ENCODE measurements around the gene PARVG.
"Not testable (repeated sequence)": the region's sequence is repeated elsewhere in the genome, so short reads cannot be mapped to it uniquely, and the experiment has no call there.

PARVG gene

GRCh38 chr22:44229809-44230208 lies 49.1 kb downstream of the PARVG start:
- DNase-seq (ENCODE audit: low read depth) = no peak
- TF ChIP-seq CTCF (IDR thresholded peaks at IDR 0.05; ENCODE audit: low read length, missing control alignments) = no peak
- H3K4me3 ChIP-seq (replicated peaks; ENCODE audit: low read depth, low read length) = no peak overlapping the region

- TF ChIP-seq CTCF (IDR thresholded peaks at IDR 0.05; ENCODE audit: low read length, missing control alignments) = no peak
- DNase-seq (ENCODE audit: low read depth) = no peak
- H3K4me3 ChIP-seq (replicated peaks; ENCODE audit: low read depth, low read length) = no peak overlapping the region
Observed at GRCh38 chr22:44231233-44231632, 50.5 kb downstream of the PARVG start.

- DNase-seq (ENCODE audit: low read depth); H3K4me3 ChIP-seq (replicated peaks; ENCODE audit: low read depth, low read length): not testable (repeated sequence)
Observed at GRCh38 chr22:44234372-44234771, 53.6 kb downstream of the PARVG start.

GRCh38 chr22:44237290-44237689 lies 56.6 kb downstream of the PARVG start:
- H3K4me3 ChIP-seq (replicated peaks; ENCODE audit: low read depth, low read length) = no peak overlapping the region
- no peak for DNase-seq (ENCODE audit: low read depth)
- TF ChIP-seq CTCF (IDR thresholded peaks at IDR 0.05; ENCODE audit: low read length, missing control alignments) = no peak

- not testable (repeated sequence) for DNase-seq (ENCODE audit: low read depth); H3K4me3 ChIP-seq (replicated peaks; ENCODE audit: low read depth, low read length)
Observed at GRCh38 chr22:44241121-44241520, 60.4 kb downstream of the PARVG start.

- no peak overlapping the region for H3K4me3 ChIP-seq (replicated peaks; ENCODE audit: low read depth, low read length)
- no peak for TF ChIP-seq CTCF (IDR thresholded peaks at IDR 0.05; ENCODE audit: low read length, missing control alignments)
- no peak for DNase-seq (ENCODE audit: low read depth)
Observed at GRCh38 chr22:44242946-44243724, 62.4 kb downstream of the PARVG start.

- TF ChIP-seq CTCF (IDR thresholded peaks at IDR 0.05; ENCODE audit: low read length, missing control alignments) = no peak
- H3K4me3 ChIP-seq (replicated peaks; ENCODE audit: low read depth, low read length) = no peak overlapping the region
- no peak for DNase-seq (ENCODE audit: low read depth)
Observed at GRCh38 chr22:44243761-44244160, 63.0 kb downstream of the PARVG start.

- H3K4me3 ChIP-seq (replicated peaks; ENCODE audit: low read depth, low read length) = no peak overlapping the region
- TF ChIP-seq CTCF (IDR thresholded peaks at IDR 0.05; ENCODE audit: low read length, missing control alignments) = no peak
- no peak for DNase-seq (ENCODE audit: low read depth)
Observed at GRCh38 chr22:44244265-44244822, 63.6 kb downstream of the PARVG start.
